Measurements from ENCODE around the gene DHX8. TPM values are rescaled to one million over a fixed set of nuclear protein-coding genes. Genes with fewer than 3 reads are reported as not detected.

DHX8 gene
- polyA plus RNA-seq, 3 donors, result 21.8 to 35.6 (median 26.5) TPM

- H3K9ac ChIP-seq (ENCODE audit: insufficient read depth, low read length, poor library complexity, severe bottlenecking), result no peak overlapping the region
- H3K4me1 ChIP-seq (ENCODE audit: control insufficient read depth in 1 of 2, insufficient read depth in 2 of 2, low read length in 2 of 2), result no peaks in the 10 kb centered on the region
- no peaks in the 10 kb centered on the region for H4K20me1 ChIP-seq (ENCODE audit: insufficient read depth, low read length)
- no peaks in the 10 kb centered on the region for H3K79me2 ChIP-seq (ENCODE audit: insufficient read depth, low read length)
- no peak overlapping the region for H3K4me2 ChIP-seq (replicated peaks; ENCODE audit: extremely low read depth, low read length, poor library complexity, severe bottlenecking)
- Mint-ChIP-seq H3K4me1 (no peaks in the 10 kb centered on the region), H3K4me3 (no peak overlapping the region), H3K9me3 (peaks cover 0 to 9% (median 0%) of the 10 kb centered on the region in 7 donors), H3K36me3 (no peaks in the 10 kb centered on the region), H3K27ac (no peak overlapping the region), H3K27me3 (ENCODE audit: low read depth in 3 of 3) (peaks cover 3 to 19% (median 12%) of the 10 kb centered on the region in 3 donors)
- intact Hi-C loops (cut with micrococcal nuclease), result no loop called here
- no CpG with 5 or more reads among the region's 1 CpG for WGBS (ENCODE audit: insufficient coverage)
- H3K27me3 ChIP-seq (ENCODE audit: control insufficient read depth in 2 of 2, insufficient read depth in 2 of 2, low read length in 2 of 2), result peaks cover 2 to 3% of the 10 kb centered on the region in 2 donors
- H3K27ac ChIP-seq (ENCODE audit: low read depth in 1 of 2, low read length in 2 of 2), result no peak overlapping the region
- H3K4me3 ChIP-seq (replicated peaks in 1 of 3; ENCODE audit: low read depth in 2 of 3, low read length in 3 of 3), result no peak overlapping the region
- no peak overlapping the region for H2AFZ ChIP-seq (ENCODE audit: insufficient read depth, low read depth, low read length, poor library complexity, severe bottlenecking)
- no peak for TF ChIP-seq CTCF (IDR thresholded peaks at IDR 0.05)
- no peaks in the 10 kb centered on the region for H3K9me3 ChIP-seq (replicated peaks in 1 of 2; ENCODE audit: control insufficient read depth in 1 of 2, insufficient read depth in 1 of 2, low read length in 2 of 2)
- H3K36me3 ChIP-seq (replicated peaks in 1 of 2; ENCODE audit: control insufficient read depth in 1 of 2, insufficient read depth in 2 of 2, low read length in 2 of 2), result no peaks in the 10 kb centered on the region
- no peak for DNase-seq
Observed at GRCh38 chr17:43439041-43439440, 44.7 kb upstream of the DHX8 start.

GRCh38 chr17:43442711-43443110 lies 41.1 kb upstream of the DHX8 start:
- no peaks in the 10 kb centered on the region for H3K79me2 ChIP-seq (ENCODE audit: insufficient read depth, low read length)
- TF ChIP-seq CTCF (IDR thresholded peaks at IDR 0.05), result no peak
- no peak overlapping the region for H3K9ac ChIP-seq (ENCODE audit: insufficient read depth, low read length, poor library complexity, severe bottlenecking)
- no peaks in the 10 kb centered on the region for H3K9me3 ChIP-seq (replicated peaks in 1 of 2; ENCODE audit: control insufficient read depth in 1 of 2, insufficient read depth in 1 of 2, low read length in 2 of 2)
- no peaks in the 10 kb centered on the region for H3K4me1 ChIP-seq (ENCODE audit: control insufficient read depth in 1 of 2, insufficient read depth in 2 of 2, low read length in 2 of 2)
- no CpG with 5 or more reads among the region's 2 CpGs for WGBS (ENCODE audit: insufficient coverage)
- Mint-ChIP-seq H3K36me3 (no peaks in the 10 kb centered on the region), H3K27ac (no peak overlapping the region), H3K27me3 (ENCODE audit: low read depth in 3 of 3) (peaks cover 7 to 17% (median 9%) of the 10 kb centered on the region in 3 donors), H3K4me1 (no peaks in the 10 kb centered on the region), H3K9me3 (peaks cover 0 to 9% (median 0%) of the 10 kb centered on the region in 7 donors), H3K4me3 (no peak overlapping the region)
- H3K36me3 ChIP-seq (replicated peaks in 1 of 2; ENCODE audit: control insufficient read depth in 1 of 2, insufficient read depth in 2 of 2, low read length in 2 of 2), result no peaks in the 10 kb centered on the region
- H2AFZ ChIP-seq (ENCODE audit: insufficient read depth, low read depth, low read length, poor library complexity, severe bottlenecking), result no peak overlapping the region
- intact Hi-C loops (cut with micrococcal nuclease), result no loop called here
- no peak overlapping the region for H3K27ac ChIP-seq (ENCODE audit: low read depth in 1 of 2, low read length in 2 of 2)
- no peaks in the 10 kb centered on the region for H3K27me3 ChIP-seq (ENCODE audit: control insufficient read depth in 2 of 2, insufficient read depth in 2 of 2, low read length in 2 of 2)
- no peak overlapping the region for H3K4me3 ChIP-seq (replicated peaks in 1 of 3; ENCODE audit: low read depth in 2 of 3, low read length in 3 of 3)
- no peak for DNase-seq
- H4K20me1 ChIP-seq (ENCODE audit: insufficient read depth, low read length), result no peaks in the 10 kb centered on the region
- H3K4me2 ChIP-seq (replicated peaks; ENCODE audit: extremely low read depth, low read length, poor library complexity, severe bottlenecking), result no peak overlapping the region
